ENCODE data around the gene SV2B. TPM values are rescaled to one million over a fixed set of nuclear protein-coding genes. Genes with fewer than 3 reads are reported as not detected.
"Not testable (repeated sequence)": the region's sequence is repeated elsewhere in the genome, so short reads cannot be mapped to it uniquely, and the experiment has no call there.

SV2B gene
- total RNA-seq, 1 donor from 2014 or later: 4.1 TPM

GRCh38 chr15:91318931-91319330 is 218.9 kb downstream of the SV2B start:
- ATAC-seq (ENCODE audit: poor library complexity): no peak
- intact Hi-C loops (cut with DNase I): no loop called here
- DNase-seq: no peak

- DNase-seq (no peak), ATAC-seq (ENCODE audit: poor library complexity) (no peak)
- intact Hi-C loops (cut with DNase I): no loop called here
These were observed 219.5 kb downstream of the SV2B start for GRCh38 chr15:91319371-91320059.

- intact Hi-C loops (cut with DNase I): no loop called here
- DNase-seq (no peak), ATAC-seq (ENCODE audit: poor library complexity) (no peak)
These were observed 220.0 kb downstream of the SV2B start for GRCh38 chr15:91320101-91320500.

GRCh38 chr15:91329914-91330313 is 229.9 kb downstream of the SV2B start:
- intact Hi-C loops (cut with DNase I): no loop called here
- no peak for ATAC-seq (ENCODE audit: poor library complexity)
- DNase-seq: no peak

GRCh38 chr15:91331581-91331980 is 231.5 kb downstream of the SV2B start:
- ATAC-seq (ENCODE audit: poor library complexity): no peak
- DNase-seq: no peak
- intact Hi-C loops (cut with DNase I): no loop called here

GRCh38 chr15:91335702-91336101 is 235.6 kb downstream of the SV2B start:
- DNase-seq (no peak), ATAC-seq (ENCODE audit: poor library complexity) (no peak)
- intact Hi-C loops (cut with DNase I): no loop called here

GRCh38 chr15:91336687-91337086 is 236.6 kb downstream of the SV2B start:
- ATAC-seq (ENCODE audit: poor library complexity): no peak
- intact Hi-C loops (cut with DNase I): no loop called here
- no peak for DNase-seq

- ATAC-seq (ENCODE audit: poor library complexity): no peak
- DNase-seq: no peak
- intact Hi-C loops (cut with DNase I): no loop called here
These were observed 238.7 kb downstream of the SV2B start for GRCh38 chr15:91338766-91339165.

- intact Hi-C loops (cut with DNase I): no loop called here
- DNase-seq (no peak), ATAC-seq (ENCODE audit: poor library complexity) (no peak)
These were observed 242.0 kb downstream of the SV2B start for GRCh38 chr15:91342097-91342496.

GRCh38 chr15:91344912-91345311 is 244.9 kb downstream of the SV2B start:
- intact Hi-C loops (cut with DNase I); ATAC-seq (ENCODE audit: poor library complexity); DNase-seq: not testable (repeated sequence)

GRCh38 chr15:91345736-91346135 is 245.7 kb downstream of the SV2B start:
- ATAC-seq (ENCODE audit: poor library complexity) (no peak), DNase-seq (no peak)
- intact Hi-C loops (cut with DNase I): no loop called here

GRCh38 chr15:91346259-91346658 is 246.2 kb downstream of the SV2B start:
- ATAC-seq (ENCODE audit: poor library complexity) (no peak), DNase-seq (no peak)
- intact Hi-C loops (cut with DNase I): no loop called here

GRCh38 chr15:91348752-91349500 is 248.9 kb downstream of the SV2B start:
- ATAC-seq (ENCODE audit: poor library complexity): no peak
- no peak for DNase-seq
- intact Hi-C loops (cut with DNase I): no loop called here

Other genes starting within 250 kb of the SV2B start
- 45.0 TPM for gene FURIN, start 231.7 kb upstream of the SV2B start, total RNA-seq
- 17.1 TPM for gene FES, start 215.8 kb upstream of the SV2B start, total RNA-seq
- gene MAN2A2, start 197.0 kb upstream of the SV2B start, total RNA-seq: 130 TPM
- gene HDDC3, start 167.7 kb upstream of the SV2B start, total RNA-seq: 15.5 TPM
- 26.5 TPM for gene UNC45A, start 165.0 kb upstream of the SV2B start, total RNA-seq
- 9.3 TPM for gene RCCD1, start 145.4 kb upstream of the SV2B start, total RNA-seq
- 3.7 TPM for gene PRC1, start 105.7 kb upstream of the SV2B start, total RNA-seq
- 4.4 TPM for gene VPS33B, start 77.7 kb upstream of the SV2B start, total RNA-seq